ENCODE results near the gene PPM1M.

PPM1M gene

GRCh38 chr3:52210550-52211046 is 35.0 kb upstream of the PPM1M start (continued):
- no peak for TF ChIP-seq KLF17 (tag by site-specific recombination; IDR thresholded peaks at IDR 0.05)

GRCh38 chr3:52211268-52211891 is 34.2 kb upstream of the PPM1M start:
- TF ChIP-seq WT1 (tag by site-specific recombination; IDR thresholded peaks at IDR 0.05): no peak
- no peak for TF ChIP-seq ZNF610 (tag by site-specific recombination; IDR thresholded peaks at IDR 0.05; ENCODE audit: borderline replicate concordance)
- no peak for TF ChIP-seq GLIS2 (tag by site-specific recombination; IDR thresholded peaks at IDR 0.05)
- no peak for TF ChIP-seq ZNF274 (IDR thresholded peaks at IDR 0.05; ENCODE audit: low read length)
- TF ChIP-seq ZNF274 (tag by site-specific recombination; IDR thresholded peaks at IDR 0.05; ENCODE audit: borderline replicate concordance): no peak
- no peak for TF ChIP-seq TRIM28 (IDR thresholded peaks at IDR 0.05; ENCODE audit: borderline replicate concordance, low read length)
- no peak for TF ChIP-seq ZNF639 (tag by site-specific recombination; IDR thresholded peaks at IDR 0.05)
- TF ChIP-seq RBAK (tag by site-specific recombination; IDR thresholded peaks at IDR 0.05): no peak
- no peak for TF ChIP-seq PRDM2 (tag by site-specific recombination; IDR thresholded peaks at IDR 0.05; ENCODE audit: borderline replicate concordance)
- TF ChIP-seq HOXC10 (CRISPR knock-in tag; IDR thresholded peaks at IDR 0.05): no peak
- TF ChIP-seq ZNF521 (tag by site-specific recombination; IDR thresholded peaks at IDR 0.05): no peak
- no peak for TF ChIP-seq SP7 (tag by site-specific recombination; IDR thresholded peaks at IDR 0.05)
- no peak for TF ChIP-seq ZNF433 (tag by site-specific recombination; IDR thresholded peaks at IDR 0.05; ENCODE audit: low read depth)
- TF ChIP-seq HOXA7 (CRISPR knock-in tag; IDR thresholded peaks at IDR 0.05; ENCODE audit: borderline replicate concordance): no peak
- TF ChIP-seq ZNF585B (tag by site-specific recombination; IDR thresholded peaks at IDR 0.05): no peak
- TF ChIP-seq ZBTB26 (tag by site-specific recombination; optimal IDR thresholded peaks at IDR 0.05): no peak
- TF ChIP-seq BCL11A (tag by site-specific recombination; IDR thresholded peaks at IDR 0.05; ENCODE audit: low read depth): no peak
- TF ChIP-seq KLF16 (tag by site-specific recombination; IDR thresholded peaks at IDR 0.05): no peak
- TF ChIP-seq ZNF362 (tag by site-specific recombination; IDR thresholded peaks at IDR 0.05): no peak
- TF ChIP-seq ZNF114 (tag by site-specific recombination; IDR thresholded peaks at IDR 0.05): no peak
- H3K9me3 ChIP-seq (ENCODE audit: control insufficient read depth, insufficient read depth, low read depth, low read length): no peaks in the 10 kb centered on the region
- H3K4me3 ChIP-seq (ENCODE audit: low read depth, low read length): no peak overlapping the region
- H3K36me3 ChIP-seq (ENCODE audit: control insufficient read depth in 2 of 2, insufficient read depth in 1 of 2, low read length in 2 of 2): peaks cover 37 to 91% of the 10 kb centered on the region in 2 experiments; a peak in 2 of 3 replicates
- ChIA-PET POLR2A (no interaction called here), CTCF (interaction anchor here (1.8 kb wide), 1 partner anchor 9 kb away, joined by 14 read pairs; no protein-coding TSS in a partner anchor)
- no peak overlapping the region for H3K27ac ChIP-seq (ENCODE audit: extremely low read depth, low read depth, low read length)
- no peaks in the 10 kb centered on the region for H3K4me1 ChIP-seq (ENCODE audit: control insufficient read depth, insufficient read depth, low read length)

All from HEK293 (cell line).